HG02973 (cell line): Measurements from ENCODE around the gene GTF2IRD1.

ENCODE experiments used
- ATAC-seq: cut with Tn5 transposase; IDR thresholded peaks from one replicate; pipeline ENCODE4 v1.9.1; 2021; ENCODE audit warnings: moderate library complexity; ENCODE audit not compliant: unreplicated experiment

The GTF2IRD1 gene

GRCh38 chr7:74464931-74465886 lies 11.5 kb downstream of the GTF2IRD1 start:
- ATAC-seq: no peak

- no peak for ATAC-seq
These were observed 12.6 kb downstream of the GTF2IRD1 start for GRCh38 chr7:74466196-74466813.

GRCh38 chr7:74467876-74468275 lies 14.2 kb downstream of the GTF2IRD1 start:
- ATAC-seq: no peak

GRCh38 chr7:74470504-74470903 lies 16.8 kb downstream of the GTF2IRD1 start:
- ATAC-seq: no peak

GRCh38 chr7:74473116-74473515 lies 19.4 kb downstream of the GTF2IRD1 start:
- no peak for ATAC-seq

GRCh38 chr7:74474271-74474865 lies 20.7 kb downstream of the GTF2IRD1 start:
- ATAC-seq: no peak

- ATAC-seq: no peak
These were observed 21.7 kb downstream of the GTF2IRD1 start for GRCh38 chr7:74475243-74475986.

GRCh38 chr7:74475987-74476350 lies 22.3 kb downstream of the GTF2IRD1 start:
- ATAC-seq: no peak

- ATAC-seq: no peak
These were observed 22.9 kb downstream of the GTF2IRD1 start for GRCh38 chr7:74476626-74477025.

- no peak for ATAC-seq
These were observed 25.0 kb downstream of the GTF2IRD1 start for GRCh38 chr7:74478671-74479065.

GRCh38 chr7:74479066-74479781 lies 25.5 kb downstream of the GTF2IRD1 start:
- ATAC-seq: no peak

- no peak for ATAC-seq
These were observed 26.5 kb downstream of the GTF2IRD1 start for GRCh38 chr7:74479961-74480829.

GRCh38 chr7:74480861-74481417 lies 27.2 kb downstream of the GTF2IRD1 start:
- no peak for ATAC-seq

- ATAC-seq: no peak
These were observed 27.9 kb downstream of the GTF2IRD1 start for GRCh38 chr7:74481458-74482196.

GRCh38 chr7:74482197-74482467 lies 28.4 kb downstream of the GTF2IRD1 start:
- no peak for ATAC-seq

GRCh38 chr7:74482629-74483401 lies 29.1 kb downstream of the GTF2IRD1 start:
- no peak for ATAC-seq

- ATAC-seq: no peak
These were observed 30.0 kb downstream of the GTF2IRD1 start for GRCh38 chr7:74483402-74484336.
